GDM1 (cell line): ENCODE data around the gene DYNLRB2.

ENCODE experiments used
- DNase-seq: peaks from one replicate; lab custom pipeline; 2025; lab: John Stamatoyannopoulos, UW

Gene DYNLRB2

GRCh38 chr16:80552277-80552676, 11.5 kb downstream of the DYNLRB2 start:
- no peak for DNase-seq

DNA sequence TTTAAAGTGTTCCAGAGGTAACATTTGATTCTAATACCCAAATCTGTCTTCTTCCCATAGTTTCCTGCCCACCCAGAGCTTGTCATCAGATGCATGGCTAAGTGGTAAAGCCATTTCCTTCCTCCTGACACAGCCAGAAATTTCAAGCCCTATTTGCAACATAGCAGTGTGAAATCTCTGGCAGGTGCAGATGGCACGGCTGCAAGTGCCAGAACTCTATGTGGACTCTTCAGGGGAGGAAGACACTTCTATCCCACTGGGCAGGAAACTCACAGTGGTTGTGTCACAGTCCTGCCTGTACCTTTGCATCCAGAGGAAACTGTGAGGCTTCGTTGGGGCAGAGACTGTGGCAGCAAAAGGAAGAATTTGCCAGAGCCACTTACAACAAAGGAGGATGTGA, 13.2 kb downstream of the DYNLRB2 start:
- no peak for DNase-seq

- no peak for DNase-seq
These were observed 15.7 kb downstream of the DYNLRB2 start for GRCh38 chr16:80556481-80556880.

DNA sequence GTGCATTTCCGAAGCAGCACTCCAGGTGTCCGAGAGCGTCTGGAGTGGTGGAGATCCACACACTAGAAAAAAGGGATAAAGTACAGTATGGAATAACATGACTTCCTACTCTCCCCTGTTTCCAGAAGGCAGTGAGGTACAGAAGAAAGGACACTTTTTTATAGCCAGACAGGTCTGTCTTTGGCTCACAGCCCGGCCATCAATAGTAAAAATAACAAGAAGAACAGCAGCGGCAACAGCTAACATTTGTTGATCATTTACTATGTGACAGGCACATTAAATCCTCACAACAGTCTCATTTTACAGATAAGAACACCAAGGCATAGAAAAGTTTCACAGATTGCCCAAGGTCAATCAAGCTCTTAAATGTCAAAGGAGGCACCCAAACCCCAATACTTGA, 16.2 kb downstream of the DYNLRB2 start:
- DNase-seq, result no peak

DNA sequence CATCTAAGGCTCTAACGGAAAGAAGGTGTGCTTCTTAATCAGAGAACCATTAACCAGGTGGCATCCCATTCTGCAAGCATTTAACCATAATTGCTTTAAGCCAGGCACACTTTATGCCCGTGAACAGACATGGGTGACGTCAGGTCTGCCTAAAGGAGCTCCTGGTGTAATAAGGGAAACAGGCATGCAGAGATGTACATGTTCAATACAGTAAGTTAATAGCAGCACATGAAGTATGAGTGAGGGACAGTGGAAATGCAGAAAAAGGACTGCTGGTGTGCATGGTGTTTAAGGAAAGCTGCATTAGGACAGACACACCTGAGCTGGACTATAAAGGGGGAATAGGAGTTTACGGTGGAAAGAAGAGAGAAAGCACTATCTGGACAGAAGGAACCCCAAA, 18.6 kb downstream of the DYNLRB2 start:
- DNase-seq, result no peak

DNA sequence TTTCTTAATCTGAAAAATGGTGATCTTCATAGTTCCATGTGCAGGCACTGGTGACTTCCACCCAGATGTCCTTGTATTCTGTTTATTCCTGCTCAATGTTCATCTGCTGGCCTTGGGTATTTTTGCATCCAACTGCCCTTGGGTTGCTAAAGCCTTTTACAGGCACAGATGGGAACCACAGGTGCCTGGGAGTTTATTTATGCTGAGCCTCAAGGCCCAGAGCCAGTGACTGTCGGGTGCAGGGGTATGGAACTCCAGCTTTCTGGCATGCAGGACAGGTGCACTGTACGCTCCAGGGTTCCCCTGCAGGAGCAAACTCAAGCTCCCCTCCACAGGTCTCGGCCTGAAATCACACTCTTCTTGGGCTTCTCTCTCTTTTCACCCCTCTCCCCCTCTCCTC, 22.3 kb downstream of the DYNLRB2 start:
- no peak for DNase-seq

- DNase-seq, result no peak
These were observed 23.6 kb downstream of the DYNLRB2 start for GRCh38 chr16:80564394-80564793.

DNA sequence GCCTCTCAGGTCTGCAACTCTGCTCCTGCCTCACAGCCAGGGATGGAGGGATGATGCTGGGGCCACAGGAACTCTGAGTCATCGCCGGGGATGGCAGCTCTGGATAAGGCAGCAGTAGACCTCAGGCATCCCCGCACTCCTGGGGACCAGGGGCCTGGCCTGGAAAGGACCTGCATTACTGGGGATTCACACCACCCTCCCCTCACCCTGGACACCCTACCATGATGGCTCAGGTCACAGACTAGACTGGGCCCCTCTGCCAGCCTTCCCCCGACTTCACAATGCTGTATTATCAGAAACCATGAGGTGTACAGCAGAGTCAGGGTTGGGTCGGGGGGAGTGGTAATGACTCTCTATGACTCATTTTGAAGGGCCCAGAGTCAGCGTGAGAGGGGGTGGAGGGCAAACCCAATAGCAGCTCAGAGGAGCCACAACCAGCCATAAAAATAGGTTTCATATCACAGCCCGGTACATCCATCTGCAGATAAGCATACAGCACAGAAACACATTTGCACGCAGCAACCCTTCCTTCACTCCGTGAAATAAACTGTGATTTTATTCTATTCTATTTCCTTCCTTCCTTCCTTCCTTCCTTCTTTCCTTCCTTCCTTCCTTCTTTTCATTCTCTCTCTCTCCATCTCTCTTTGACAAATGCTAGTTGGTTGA, 28.8 kb downstream of the DYNLRB2 start:
- no peak for DNase-seq

DNA sequence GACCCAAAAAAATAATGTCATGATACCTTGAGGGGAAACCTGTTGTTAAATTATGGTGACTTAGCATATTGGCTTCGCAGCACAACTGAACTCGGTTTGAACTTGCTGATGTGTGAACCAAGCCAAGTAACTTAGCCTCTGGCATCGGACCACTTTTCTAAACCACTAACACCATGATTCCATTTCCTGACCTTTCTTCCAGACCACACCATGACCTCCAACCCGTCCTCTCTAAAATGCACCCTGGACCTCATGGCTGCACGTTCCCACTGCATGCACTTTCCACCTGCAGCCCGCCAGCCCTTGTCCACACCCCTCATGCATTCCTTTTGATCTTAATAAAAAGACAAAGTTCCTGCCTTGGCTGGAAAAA, 29.3 kb downstream of the DYNLRB2 start:
- DNase-seq, result no peak

- DNase-seq, result no peak
These were observed 32.9 kb downstream of the DYNLRB2 start for GRCh38 chr16:80573700-80574120.

DNA sequence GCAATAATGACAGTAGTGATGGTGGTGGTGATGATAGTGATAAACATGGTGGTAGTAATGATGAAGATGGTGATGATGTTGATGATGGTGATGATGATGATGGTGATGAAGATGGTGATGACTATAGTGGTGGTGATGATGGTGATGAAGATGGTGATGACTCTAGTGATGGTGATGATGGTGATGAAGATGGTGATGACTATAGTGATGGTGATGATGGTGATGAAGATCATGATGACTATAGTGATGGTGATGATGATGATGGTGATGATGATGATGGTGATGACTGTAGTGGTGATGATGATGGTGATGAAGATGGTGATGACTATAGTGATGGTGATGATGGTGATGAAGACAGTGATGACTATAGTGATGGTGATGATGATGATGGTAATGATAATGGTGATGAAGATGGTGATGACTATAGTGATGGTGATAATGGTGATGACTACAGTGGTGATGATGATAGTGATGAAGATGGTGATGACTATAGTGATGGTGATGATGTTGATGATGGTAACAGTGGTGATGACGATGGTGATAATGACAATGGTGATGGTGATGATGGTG, 35.6 kb downstream of the DYNLRB2 start:
- DNase-seq, result no peak

DNA sequence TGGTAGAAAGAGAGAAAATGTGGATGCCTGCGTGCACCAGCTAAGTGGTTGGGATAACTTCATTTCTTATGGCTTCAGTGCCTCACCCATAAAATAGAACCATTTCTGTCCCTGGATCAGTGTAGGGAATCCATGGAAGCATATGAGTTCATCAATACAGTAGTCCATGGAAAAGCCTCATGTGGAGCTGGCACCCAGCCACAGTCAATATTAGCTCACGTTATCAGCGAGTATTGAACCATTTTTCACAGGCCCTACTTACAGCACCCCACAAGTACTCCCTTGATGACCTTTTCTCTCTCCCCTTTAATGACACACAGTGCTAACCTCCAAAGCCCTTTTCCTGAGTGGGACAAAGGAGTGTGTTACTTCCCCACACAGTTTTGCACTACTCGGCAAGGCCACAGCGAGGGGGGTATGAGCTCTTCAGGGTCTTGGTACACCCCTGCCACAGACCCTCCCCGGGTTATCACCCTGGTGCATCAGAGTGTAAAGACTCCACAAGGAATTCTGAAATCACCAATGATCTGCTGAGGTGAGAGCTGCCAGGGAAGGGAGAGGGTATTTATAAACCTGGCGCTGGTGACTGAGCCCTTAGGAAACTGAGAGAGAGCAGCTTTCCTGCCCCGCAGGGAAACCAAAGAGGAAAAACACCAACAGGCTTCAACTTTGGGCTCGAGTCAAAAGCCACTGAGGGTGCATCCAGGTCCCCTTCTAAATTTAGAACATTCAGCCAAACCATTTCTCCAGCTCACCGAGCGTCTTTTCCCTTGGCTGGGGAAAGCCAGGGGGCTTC, 36.9 kb downstream of the DYNLRB2 start:
- DNase-seq, result no peak

GRCh38 chr16:80580109-80580832, 39.5 kb downstream of the DYNLRB2 start:
- DNase-seq, result no peak

DNA sequence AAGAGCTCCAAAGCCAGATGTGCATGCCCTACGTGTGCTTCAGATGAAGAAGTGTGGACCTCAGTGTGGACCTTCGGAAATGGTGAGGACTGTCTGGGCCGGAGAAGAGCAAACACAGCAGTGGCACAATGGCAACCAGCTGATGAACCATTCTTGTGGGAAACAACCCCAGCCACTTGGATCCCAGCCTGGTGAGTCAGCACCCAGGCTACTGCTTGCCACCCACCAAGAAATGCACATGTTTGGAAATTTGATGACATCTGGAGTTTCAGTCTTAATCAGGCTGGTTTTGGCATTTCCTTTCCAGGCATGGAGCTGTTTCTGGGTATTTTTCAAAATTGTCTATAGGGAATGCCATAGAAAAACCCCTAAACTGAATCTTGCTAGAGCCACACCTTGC, 42.7 kb downstream of the DYNLRB2 start:
- DNase-seq, result no peak

GRCh38 chr16:80585764-80586163, 45.0 kb downstream of the DYNLRB2 start:
- no peak for DNase-seq

DNA sequence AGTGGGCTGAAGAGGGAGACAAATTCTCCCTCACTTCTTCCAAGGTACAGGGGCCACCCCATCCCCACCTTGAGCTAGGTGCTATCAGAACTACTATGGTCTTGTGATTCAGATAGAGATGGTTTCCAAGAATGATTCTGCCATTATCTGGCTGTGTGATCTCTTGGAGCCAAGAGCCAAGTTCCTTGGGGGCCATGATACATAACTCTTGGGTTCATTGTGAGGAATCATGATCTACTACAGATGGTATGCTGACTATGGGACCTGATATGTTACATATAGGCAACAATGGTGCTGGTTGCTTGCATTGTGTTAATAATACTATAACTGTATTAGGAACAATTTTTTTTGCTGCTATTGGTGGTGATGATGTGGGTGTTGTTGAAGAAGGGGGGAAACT, 45.7 kb downstream of the DYNLRB2 start:
- no peak for DNase-seq

DNA sequence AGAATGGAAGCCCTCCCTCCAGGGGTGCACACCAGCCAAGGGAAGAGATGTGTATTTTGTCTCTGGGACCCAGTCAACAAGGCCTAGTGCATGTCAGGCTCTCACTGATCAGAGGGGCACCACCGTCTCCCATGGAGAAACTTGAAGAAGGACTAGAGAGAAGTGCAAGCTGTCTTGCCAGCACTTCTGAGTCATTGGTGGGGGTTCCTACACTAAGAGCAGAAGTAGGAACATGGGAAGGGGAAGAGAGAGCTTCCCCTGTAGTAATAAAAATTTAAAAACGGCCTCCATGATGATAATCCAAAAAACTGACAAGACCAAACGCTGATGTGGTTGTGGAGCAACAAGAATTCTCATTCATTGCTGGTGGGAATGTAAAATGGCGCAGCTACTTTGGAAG, 46.3 kb downstream of the DYNLRB2 start:
- DNase-seq, result no peak

- no peak for DNase-seq
These were observed 50.5 kb downstream of the DYNLRB2 start for GRCh38 chr16:80591071-80591915.

- DNase-seq, result no peak
These were observed 51.5 kb downstream of the DYNLRB2 start for GRCh38 chr16:80592273-80592672.

- no peak for DNase-seq
These were observed 54.0 kb downstream of the DYNLRB2 start for GRCh38 chr16:80594756-80595155.

DNA sequence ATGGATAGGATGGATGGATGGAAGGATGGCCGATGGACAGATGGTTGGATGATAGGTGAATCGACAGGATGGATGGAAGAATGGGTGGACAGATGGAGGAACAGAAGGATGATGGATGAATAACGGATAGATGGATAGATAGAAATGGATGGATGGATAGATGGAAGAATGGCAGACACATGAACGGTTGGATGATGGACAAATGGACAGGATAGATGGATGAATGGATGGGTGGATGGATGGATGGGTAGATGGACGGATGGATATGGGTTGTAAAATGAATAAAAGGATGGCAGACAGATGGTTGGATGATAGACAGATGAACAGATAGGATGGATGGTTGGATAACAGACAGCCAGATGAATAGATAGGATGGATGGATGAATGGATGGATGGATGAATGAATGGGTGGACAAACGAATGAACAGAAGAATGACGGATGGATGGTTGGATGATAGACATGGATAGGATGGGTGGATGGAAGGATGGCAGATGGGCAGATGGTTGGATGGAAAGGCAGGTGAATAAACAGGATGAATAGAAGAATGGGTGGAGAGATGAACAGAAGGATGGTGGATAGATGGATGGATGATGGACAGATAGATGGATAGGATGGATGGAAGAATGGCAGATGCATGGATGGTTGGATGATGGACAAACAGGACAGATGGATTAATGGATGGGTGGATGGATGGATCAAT, 55.9 kb downstream of the DYNLRB2 start:
- DNase-seq, result no peak
